ENCODE data around the gene MRC2.

- TF ChIP-seq CTCF (IDR thresholded peaks at IDR 0.05 in 2 of 3, conservative IDR thresholded peaks at IDR 0.05 in 1 of 3; ENCODE audit: borderline replicate concordance in 1 of 3, insufficient read depth in 1 of 3, low read depth in 2 of 3, low read length in 2 of 3) (no peak), POLR2AphosphoS5 (IDR thresholded peaks at IDR 0.05; ENCODE audit: low read depth, low read length) (no peak), CBX3 (IDR thresholded peaks at IDR 0.05; ENCODE audit: low read depth) (no peak), REST (IDR thresholded peaks at IDR 0.05; ENCODE audit: low read depth) (no peak), YY1 (IDR thresholded peaks at IDR 0.05; ENCODE audit: extremely low read depth, insufficient replicate concordance, low read depth, low read length) (no peak), POLR2A (IDR thresholded peaks at IDR 0.05; ENCODE audit: borderline replicate concordance, extremely low read depth, insufficient read depth, insufficient read length) (no peak), ZNF274 (IDR thresholded peaks at IDR 0.05; ENCODE audit: low read depth, low read length) (no peak), SRF (IDR thresholded peaks at IDR 0.05; ENCODE audit: low read depth) (no peak), ATF3 (IDR thresholded peaks at IDR 0.05) (no peak), SIN3A (IDR thresholded peaks at IDR 0.05; ENCODE audit: low read depth) (no peak)
Observed at GRCh38 chr17:62681061-62681938, 53.8 kb downstream of the MRC2 start.
